GM12865 (cell line): ENCODE results near the gene ATP13A3.

Experiments used
- DNase-seq: peaks from one replicate; pipeline ENCODE4 v3.0.0; 2010; ENCODE audit warnings: low read depth
- H3K4me3 ChIP-seq: 2 replicates; pipeline ENCODE4 v1.5.1; 2011; ENCODE audit warnings: mild to moderate bottlenecking, low read depth, low read length, control low read depth
- TF ChIP-seq, protein P1 (sequence below): IDR thresholded peaks from 2 replicates; pipeline ENCODE4 v1.5.1; 2011; ENCODE audit warnings: low read length, control low read depth, low read depth, inconsistent platforms; ENCODE audit not compliant: insufficient read depth; ENCODE audit errors: missing control alignments

Gene ATP13A3

DNA sequence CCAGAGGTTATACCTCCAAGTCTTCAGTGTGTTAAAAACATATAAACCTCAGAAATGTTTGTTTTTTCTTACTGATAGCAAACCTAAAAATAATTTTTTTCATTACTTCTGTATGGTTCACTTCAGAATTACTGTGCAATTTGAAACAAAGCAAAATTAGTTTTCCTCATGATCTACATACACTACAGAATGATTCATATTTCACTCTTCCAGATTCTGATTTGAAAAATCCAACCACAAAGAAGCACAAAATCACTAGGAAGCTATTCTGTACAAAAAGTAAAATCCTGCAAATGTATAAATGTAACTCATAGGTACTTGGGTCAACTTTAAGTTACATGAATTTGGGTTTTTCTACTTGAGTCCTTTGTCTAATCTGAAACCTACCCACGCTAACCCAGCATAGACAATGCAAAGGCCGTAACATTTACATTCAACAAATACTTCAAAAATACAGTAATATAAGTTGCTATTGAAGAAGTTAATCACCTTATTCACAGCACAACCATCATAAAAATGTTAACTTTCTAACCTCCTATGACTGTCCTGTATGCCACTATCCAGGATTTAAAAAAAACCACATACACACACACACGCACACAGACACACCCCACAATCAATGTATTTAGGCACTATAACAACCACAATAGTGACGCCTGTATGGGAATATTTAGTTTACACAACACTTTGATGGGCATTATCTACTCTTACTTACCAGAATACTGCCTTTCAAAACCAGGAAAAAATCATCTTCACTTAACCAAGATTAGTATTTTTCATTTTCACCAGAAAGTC lies 11.5 kb downstream of the ATP13A3 start:
- no peak for DNase-seq
- no peak overlapping the region for H3K4me3 ChIP-seq
- TF ChIP-seq, protein P1, sequence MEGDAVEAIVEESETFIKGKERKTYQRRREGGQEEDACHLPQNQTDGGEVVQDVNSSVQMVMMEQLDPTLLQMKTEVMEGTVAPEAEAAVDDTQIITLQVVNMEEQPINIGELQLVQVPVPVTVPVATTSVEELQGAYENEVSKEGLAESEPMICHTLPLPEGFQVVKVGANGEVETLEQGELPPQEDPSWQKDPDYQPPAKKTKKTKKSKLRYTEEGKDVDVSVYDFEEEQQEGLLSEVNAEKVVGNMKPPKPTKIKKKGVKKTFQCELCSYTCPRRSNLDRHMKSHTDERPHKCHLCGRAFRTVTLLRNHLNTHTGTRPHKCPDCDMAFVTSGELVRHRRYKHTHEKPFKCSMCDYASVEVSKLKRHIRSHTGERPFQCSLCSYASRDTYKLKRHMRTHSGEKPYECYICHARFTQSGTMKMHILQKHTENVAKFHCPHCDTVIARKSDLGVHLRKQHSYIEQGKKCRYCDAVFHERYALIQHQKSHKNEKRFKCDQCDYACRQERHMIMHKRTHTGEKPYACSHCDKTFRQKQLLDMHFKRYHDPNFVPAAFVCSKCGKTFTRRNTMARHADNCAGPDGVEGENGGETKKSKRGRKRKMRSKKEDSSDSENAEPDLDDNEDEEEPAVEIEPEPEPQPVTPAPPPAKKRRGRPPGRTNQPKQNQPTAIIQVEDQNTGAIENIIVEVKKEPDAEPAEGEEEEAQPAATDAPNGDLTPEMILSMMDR: no peak

DNA sequence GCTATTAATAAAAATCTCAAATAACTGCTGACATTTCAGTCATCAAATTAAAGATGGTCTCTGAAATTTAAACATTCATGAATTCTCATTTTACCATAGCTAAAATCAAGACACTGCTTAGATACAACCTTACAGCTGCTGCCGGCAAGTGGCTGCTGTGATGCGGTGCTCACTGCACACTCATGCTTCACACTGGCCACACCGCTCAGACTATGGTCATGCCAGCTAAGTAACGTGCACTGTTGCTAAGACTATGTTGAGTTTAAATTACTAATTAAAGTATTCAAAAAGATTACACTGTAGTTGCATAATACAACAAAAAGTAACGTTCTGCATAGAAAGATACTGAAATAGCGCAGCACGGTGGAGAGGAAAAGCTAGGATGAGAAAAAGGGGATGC lies 12.1 kb downstream of the ATP13A3 start:
- TF ChIP-seq, protein P1: no peak
- no peak for DNase-seq
- H3K4me3 ChIP-seq: no peak overlapping the region

DNA sequence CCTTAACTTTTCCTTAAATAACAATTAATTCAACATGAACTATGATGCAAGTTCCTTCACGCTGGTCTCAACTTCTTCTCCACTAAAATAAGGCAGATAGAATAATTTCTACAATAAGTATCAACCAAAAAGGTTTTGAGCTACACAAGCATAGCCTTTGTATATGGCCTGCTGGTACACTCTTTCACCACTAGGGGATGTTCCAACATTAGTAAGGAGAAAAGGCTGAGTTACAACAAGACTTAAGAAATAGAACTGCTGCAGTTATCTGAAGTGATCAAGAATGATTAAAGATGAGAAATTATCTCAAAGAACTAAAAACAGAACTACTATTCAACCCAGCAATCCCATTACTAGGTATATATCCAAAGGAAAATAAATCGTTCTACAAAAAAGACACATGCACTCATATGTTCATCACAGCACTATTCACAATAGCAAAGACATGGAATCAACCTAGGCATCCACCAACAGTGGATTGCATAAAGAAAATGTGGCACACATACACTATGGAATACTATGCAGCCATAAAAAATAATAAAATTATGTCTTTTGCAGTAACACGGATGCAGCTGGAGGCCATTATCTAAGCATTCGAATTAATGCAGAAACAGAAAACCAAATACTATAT lies 14.4 kb downstream of the ATP13A3 start:
- peak; percentile 75 for DNase-seq
- TF ChIP-seq, protein P1: peak; percentile 99
- H3K4me3 ChIP-seq: no peak overlapping the region

DNA sequence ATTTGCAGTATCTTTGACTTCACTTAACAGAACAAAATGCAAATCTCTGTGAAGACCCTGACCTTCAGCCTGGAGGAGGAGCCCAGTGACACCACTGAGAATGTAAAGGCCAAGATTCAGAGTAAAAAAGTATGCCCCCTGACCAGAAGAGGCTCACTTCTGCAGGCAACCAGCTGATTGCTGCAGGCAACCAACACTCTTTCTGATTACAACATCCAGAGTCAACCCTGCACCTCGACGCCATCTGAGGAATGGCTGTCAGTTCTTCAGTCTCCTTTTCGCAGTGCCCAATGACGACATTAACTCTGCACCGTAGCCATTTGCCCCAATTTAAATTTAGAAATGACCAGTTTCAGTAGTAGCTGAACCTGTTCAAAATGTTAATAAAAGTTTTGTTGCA lies 14.9 kb downstream of the ATP13A3 start:
- no peak overlapping the region for H3K4me3 ChIP-seq
- TF ChIP-seq, protein P1: no peak
- no peak for DNase-seq

DNA sequence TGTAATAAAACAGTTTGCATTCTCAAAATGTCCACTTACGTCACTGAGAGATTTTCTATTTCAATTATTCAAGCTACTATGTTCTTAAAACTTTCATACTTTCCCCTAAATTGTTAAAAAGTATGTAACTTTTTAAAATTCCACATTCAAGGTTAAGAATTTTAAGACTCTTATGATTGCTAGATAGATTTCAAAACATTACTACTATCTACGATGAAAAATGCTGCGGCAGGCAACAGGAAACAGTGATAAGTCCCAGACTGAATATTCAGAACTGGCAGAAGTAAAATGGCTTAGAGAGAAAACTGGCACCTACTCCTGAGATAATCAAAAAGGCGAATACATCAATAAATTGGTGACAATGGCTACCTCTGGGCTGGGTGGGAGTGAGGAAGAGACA lies 16.2 kb downstream of the ATP13A3 start:
- no peak overlapping the region for H3K4me3 ChIP-seq
- DNase-seq: no peak
- TF ChIP-seq, protein P1: no peak

DNA sequence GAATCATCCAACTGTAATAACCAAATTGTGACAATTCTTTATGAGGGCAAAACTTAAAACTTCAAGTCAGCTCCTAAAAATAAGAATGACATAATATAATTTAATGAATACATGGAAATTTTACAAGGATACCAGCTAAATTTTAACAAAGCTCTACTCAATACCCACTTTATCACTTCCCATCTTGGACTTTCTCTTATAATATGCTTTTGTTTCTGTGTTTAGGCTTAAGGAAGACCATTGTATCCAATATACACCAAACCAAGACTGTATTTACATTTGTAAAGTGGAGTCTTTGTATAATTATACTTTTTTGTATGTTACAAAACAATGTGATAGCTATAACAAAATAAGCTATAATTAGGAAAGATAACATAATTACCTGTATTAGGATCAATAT lies 16.8 kb downstream of the ATP13A3 start:
- TF ChIP-seq, protein P1: no peak
- DNase-seq: no peak
- H3K4me3 ChIP-seq: no peak overlapping the region
